Heart left ventricle (tissue), 13 donors: ENCODE data around the gene PIAS2.
"Not testable (repeated sequence)": the region's sequence is repeated elsewhere in the genome, so short reads cannot be mapped to it uniquely, and the experiment has no call there.

Experiments used
- CTCF ChIP-seq, 12 donors: fragments of 200-600 bp; sonication (generic) in 4 of 12; IDR thresholded peaks; one replicate each; pipeline versions ENCODE4 v1.5.0 to v1.8.0; 2018 to 2022; ENCODE audit warnings: antibody characterized with exemption in 12 of 12, mild to moderate bottlenecking in 5 of 12
- POLR2A ChIP-seq, 2 donors: fragments of 450-650 bp; IDR thresholded peaks; one replicate each; pipeline ENCODE4 v1.6.1; 2017; ENCODE audit warnings: antibody characterized with exemption in 2 of 2, mild to moderate bottlenecking in 2 of 2, moderate library complexity in 2 of 2
- donor health status: ischemic (EF 13 %, LVEDD 7.1; RV severe dilation, severe dysfunction).
- donor health status: DM: no; HTN: yes; CAD: no.
- donor health status: DM: no; HTN: no; CAD: no.
- donor health status: ischemic (EF 25% LVEDD 6.9; RV normal size, moderate dysfunction).
- donor health status: ischemic (EF 25% LVEDD 5.7; RV mildly dilated, moderate dysfunction).
- donor health status: ischemic (EF 35%, LVEDD 5.7; RV mildly dilated, moderate dysfunction).
- donor health status: nonischemic (EF 11% LVEDD 7.7; RV severe dilation, severe dysfunction).
- donor health status: DM: yes; HTN: yes; CAD: no.
- donor health status: PGD.
- donor health status: ischemic (EF 29% LVEDD 5.4; RV normal size, mild dysfunction).
- donor health status: nonischemic (EF 23%, LVEDD 6.1; RV moderate dilation, normal function).

DNA sequence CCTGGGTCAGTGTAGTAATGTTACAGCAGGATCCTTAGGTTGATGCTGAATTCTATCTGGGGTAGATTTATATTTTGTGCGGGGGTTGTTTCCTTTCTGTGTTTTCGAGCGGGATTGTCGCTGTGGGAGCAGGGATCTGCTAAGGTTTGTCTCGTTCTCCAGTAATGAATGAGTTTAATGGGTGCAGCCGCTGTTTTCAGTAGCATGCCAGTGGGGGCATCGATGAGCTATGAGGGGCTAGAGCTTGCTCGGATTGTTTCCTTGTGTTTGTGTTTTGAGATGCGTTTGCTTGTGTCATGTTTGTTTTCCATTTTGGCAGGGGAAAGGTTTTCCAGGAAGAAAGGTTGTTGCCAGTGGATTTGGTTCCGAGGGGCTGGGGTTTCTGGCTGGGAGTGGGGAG lies 49.0 kb upstream of the PIAS2 start:
- TF ChIP-seq CTCF, POLR2A (IDR thresholded peaks at IDR 0.05): not testable (repeated sequence)
